Endothelial cell of umbilical vein (primary cell): ENCODE results near the gene GAS7. TPM values are rescaled to one million over a fixed set of nuclear protein-coding genes. Genes with fewer than 3 reads are reported as not detected.

ENCODE experiments used
- BruUV-seq: library from RNA; stranded (reverse); fragments of 400-500 nt; replicated peaks from 2 replicates; lab custom pipeline; 2021; lab: Mats Ljungman, UMichigan
- CTCF ChIA-PET: fragments of 300-600, 350-600 bp; sonication (Branson Sonifier 250); formaldehyde crosslinking; loops from one replicate; lab custom pipeline; 2021; ENCODE audit warnings: antibody characterized with exemption, inconsistent platforms; lab: Charles Lee
- POLR2A ChIA-PET: fragments of 300-600, 350-600 bp; sonication (Branson Sonifier 250); formaldehyde crosslinking; loops from one replicate; lab custom pipeline; 2021; ENCODE audit warnings: antibody characterized with exemption, inconsistent platforms; lab: Charles Lee
- DNase-seq: peaks from one replicate; pipeline ENCODE4 v3.0.0-alpha.2; 2011; ENCODE audit warnings: low read depth, low spot score
- FAIRE-seq: peaks from 2 replicates; lab custom pipeline; 2011; peaks lifted over from hg19 to GRCh38; lab: Jason Lieb, UNC
- H2AFZ ChIP-seq: 2 replicates; pipeline ENCODE4 v1.6.0; 2012; ENCODE audit warnings: low read depth, low read length, control low read depth, inconsistent platforms
- H3K27ac ChIP-seq: 2 replicates; pipeline ENCODE4 v1.5.1; 2011; ENCODE audit warnings: low read depth, mild to moderate bottlenecking, control low read depth, low read length, moderate library complexity; ENCODE audit not compliant: insufficient read depth
- H3K27me3 ChIP-seq, 2 experiments: 2 replicates each; pipeline versions ENCODE4 v1.6.0 to v1.6.1; 2011; ENCODE audit warnings: low read length in 2 of 2, mixed read lengths in 1 of 2; ENCODE audit not compliant: control insufficient read depth in 2 of 2, insufficient read depth in 2 of 2
- H3K36me3 ChIP-seq, 2 experiments: 2 replicates in 1 of 2; 3 replicates in 1 of 2; pipeline ENCODE4 v1.5.1; 2011; ENCODE audit warnings: low read length in 2 of 2, mild to moderate bottlenecking in 1 of 2, moderate library complexity in 1 of 2; ENCODE audit not compliant: control insufficient read depth in 2 of 2, insufficient read depth in 2 of 2; ENCODE audit errors: extremely low read depth in 1 of 2
- H3K4me1 ChIP-seq: 3 replicates; pipeline ENCODE4 v1.5.1; 2011; ENCODE audit warnings: mild to moderate bottlenecking, low read length; ENCODE audit not compliant: control insufficient read depth, insufficient read depth; ENCODE audit errors: extremely low read depth
- H3K4me2 ChIP-seq: 2 replicates; pipeline ENCODE4 v1.6.1; 2011; ENCODE audit warnings: low read length, control low read depth, mixed read lengths; ENCODE audit not compliant: insufficient read depth
- H3K4me3 ChIP-seq, 3 experiments: fragments of 200-600 bp in 1 of 3; sonication (generic), shearing (Covaris generic) in 1 of 3; replicated peaks in 1 of 3; 2 replicates each; pipeline ENCODE4 v1.5.1; 2011 to 2016; ENCODE audit warnings: control low read depth in 3 of 3, low read length in 3 of 3, mild to moderate bottlenecking in 2 of 3, inconsistent platforms in 1 of 3, low read depth in 1 of 3, moderate library complexity in 1 of 3; ENCODE audit not compliant: insufficient read depth in 1 of 3
- H3K79me2 ChIP-seq: 2 replicates; pipeline ENCODE4 v1.6.0; 2012; ENCODE audit warnings: low read length, inconsistent platforms; ENCODE audit not compliant: control insufficient read depth, insufficient read depth
- H3K9ac ChIP-seq: replicated peaks from 2 replicates; pipeline ENCODE3; 2011; ENCODE audit warnings: low read length, control low read depth; ENCODE audit not compliant: insufficient read depth; ENCODE audit errors: extremely low read depth
- H3K9me1 ChIP-seq: replicated peaks from 3 replicates; pipeline ENCODE4 v1.6.0; 2011; ENCODE audit warnings: mild to moderate bottlenecking, low read length; ENCODE audit not compliant: control insufficient read depth, insufficient read depth; ENCODE audit errors: extremely low read depth
- H3K9me3 ChIP-seq: replicated peaks from 2 replicates; pipeline ENCODE4 v1.5.1; 2012; ENCODE audit warnings: low read length, inconsistent platforms; ENCODE audit not compliant: control insufficient read depth, insufficient read depth
- H4K20me1 ChIP-seq: replicated peaks from 2 replicates; pipeline ENCODE3; 2011; ENCODE audit warnings: mild to moderate bottlenecking, low read length; ENCODE audit not compliant: control insufficient read depth, insufficient read depth; ENCODE audit errors: extremely low read depth
- CTCF ChIP-seq, 2 donors: IDR thresholded peaks; 1 replicate in 1 of 2; 2 replicates in 1 of 2; pipeline ENCODE4 v1.5.1; 2011; ENCODE audit warnings: low read length in 2 of 2, mild to moderate bottlenecking in 2 of 2, moderate library complexity in 2 of 2, control low read depth in 1 of 2, inconsistent platforms in 1 of 2, low read depth in 1 of 2; ENCODE audit not compliant: insufficient read depth in 1 of 2; ENCODE audit errors: extremely low read depth in 1 of 2
- EZH2 ChIP-seq: IDR thresholded peaks from 2 replicates; pipeline ENCODE4 v1.6.1; 2012; ENCODE audit warnings: borderline replicate concordance, low read depth, mild to moderate bottlenecking, moderate library complexity, low read length, inconsistent platforms; ENCODE audit not compliant: severe bottlenecking
- FOS ChIP-seq: IDR thresholded peaks from 2 replicates; pipeline ENCODE4 v1.6.1; 2011; ENCODE audit warnings: mild to moderate bottlenecking, low read length, moderate library complexity, borderline replicate concordance; ENCODE audit not compliant: insufficient read depth
- GATA2 ChIP-seq: IDR thresholded peaks from 2 replicates; pipeline ENCODE4 v1.7.0; 2011; ENCODE audit warnings: low read depth, mild to moderate bottlenecking, moderate library complexity, mixed read lengths, low read length; ENCODE audit not compliant: insufficient read length, insufficient read depth
- JUN ChIP-seq: IDR thresholded peaks from 2 replicates; pipeline ENCODE4 v1.6.1; 2011; ENCODE audit warnings: borderline replicate concordance, low read depth; ENCODE audit not compliant: insufficient read length, insufficient read depth
- MAX ChIP-seq: IDR thresholded peaks from 2 replicates; pipeline ENCODE4 v1.6.1; 2011; ENCODE audit not compliant: insufficient read depth, insufficient read length
- MYC ChIP-seq: IDR thresholded peaks from one replicate; pipeline ENCODE4 v1.6.1; 2011; ENCODE audit warnings: mild to moderate bottlenecking, low read depth, low read length
- POLR2A ChIP-seq: IDR thresholded peaks from 2 replicates; pipeline ENCODE4 v1.6.1; 2012; ENCODE audit warnings: low read depth, mild to moderate bottlenecking, control low read depth, low read length
- POLR2AphosphoS5 ChIP-seq: IDR thresholded peaks from 2 replicates; pipeline ENCODE4 v1.6.1; 2012; ENCODE audit warnings: low read depth, mild to moderate bottlenecking, control low read depth, low read length, moderate library complexity; ENCODE audit not compliant: insufficient read depth
- dilution Hi-C: fragments of 300-500 bp; cut with MboI; formaldehyde crosslinking; loops from one replicate; pipeline ENCODE4 v1.15.0; 2019; ENCODE audit warnings: low sequenced_read_pairs; ENCODE audit not compliant: extremely low pct_ligation_motif_present
- intact Hi-C: fragments of 100-400 bp; cut with micrococcal nuclease; formaldehyde crosslinking; loops from one replicate; pipeline ENCODE4 v1.10.0; 2022
- polyA plus RNA-seq, 4 experiments: library from polyadenylated mRNA; depleted of rRNA in 3 of 4; stranded (reverse) in 3 of 4; unstranded in 1 of 4; fragments of >200 nt; gene quantifications; 2 replicates each; pipeline versions ENCODE4 v1.2.1 to v1.2.3, GENCODE V29; 2011 to 2012; ENCODE audit warnings: missing spikeins in 1 of 4
- total RNA-seq: library from RNA; stranded (reverse); gene quantifications from 2 replicates; pipeline ENCODE4 v1.2.3, GENCODE V29; 2021

Gene GAS7
- total and polyA plus RNA-seq, 2 donors (not counting 3 experiments of a cell fraction or from before 2014, with no cell fraction given), result not detected

DNA sequence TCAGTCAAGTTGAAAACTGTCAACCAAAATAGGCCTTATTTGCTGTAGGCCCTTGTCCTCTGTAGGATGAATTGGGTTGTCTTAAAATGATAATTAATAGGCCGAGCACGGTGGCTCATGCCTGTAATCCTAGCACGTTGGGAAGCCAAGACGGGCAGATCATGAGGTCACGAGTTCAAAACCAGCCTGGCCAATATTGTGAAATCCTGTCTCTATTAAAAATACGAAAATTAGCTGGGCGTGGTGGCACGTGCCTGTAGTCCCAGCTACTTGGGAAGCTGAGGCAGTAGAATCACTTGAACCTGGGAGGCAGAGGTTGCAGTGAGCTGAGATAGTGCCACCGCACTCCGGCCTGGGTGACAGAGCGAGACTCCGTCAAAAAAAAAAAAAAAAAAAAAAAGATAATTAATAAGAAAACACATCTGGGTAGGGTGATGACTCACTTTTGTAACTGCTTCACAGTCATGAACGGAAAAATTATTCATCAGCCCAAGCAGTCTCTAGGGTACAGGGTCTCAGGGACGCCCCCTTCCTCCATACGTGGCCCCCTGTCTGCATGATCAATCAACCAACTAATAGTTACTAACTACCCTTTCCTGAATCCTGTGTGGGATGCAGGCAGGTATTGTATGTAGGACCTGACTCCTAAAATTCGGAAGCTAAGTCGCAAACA, 156.4 kb downstream of the GAS7 start:
- Histone ChIP-seq H3K4me3 (no peak overlapping the region), H3K4me1 (no peaks in the 10 kb centered on the region), H2AFZ (no peak overlapping the region), H3K9ac (no peak overlapping the region), H3K36me3 (no peaks in the 10 kb centered on the region), H3K79me2 (no peaks in the 10 kb centered on the region), H3K9me3 (peaks cover 11% of the 10 kb centered on the region), H3K27ac (no peak overlapping the region), H3K9me1 (no peaks in the 10 kb centered on the region), H4K20me1 (no peaks in the 10 kb centered on the region), H3K4me2 (no peak overlapping the region), H3K27me3 (no peaks in the 10 kb centered on the region)
- intact Hi-C loops, result no loop called here
- BruUV-seq, result no TSS peak
- ChIA-PET CTCF (no interaction called here), POLR2A (no interaction called here)
- dilution Hi-C loops, result no loop called here
- TF ChIP-seq MYC (no peak), POLR2A (no peak), EZH2 (no peak), CTCF (IDR thresholded peaks at IDR 0.05; ENCODE audit: extremely low read depth in 1 of 2, insufficient read depth in 1 of 2, low read depth in 1 of 2, low read length in 2 of 2) (no peak), JUN (no peak), FOS (no peak), GATA2 (no peak), MAX (no peak), POLR2AphosphoS5 (no peak)
- DNase-seq (no peak), FAIRE-seq (no peak)
